KMS-11 (cell line): ENCODE measurements around the gene RHEX.

Source experiments
- H2AFZ ChIP-seq: fragments of 200-600 bp; sonication (generic); 2 replicates; pipeline ENCODE4 v1.6.1; 2016; ENCODE audit warnings: antibody characterized with exemption, mixed run types, low read depth
- H3K27ac ChIP-seq: fragments of 200-600 bp; sonication (generic); 2 replicates; pipeline ENCODE4 v1.6.1; 2016; ENCODE audit warnings: mild to moderate bottlenecking, mixed run types
- H3K27me3 ChIP-seq: fragments of 200-600 bp; sonication (generic); 2 replicates; pipeline ENCODE4 v1.6.1; 2017; ENCODE audit warnings: mild to moderate bottlenecking, low read depth, mixed run types, moderate library complexity; ENCODE audit not compliant: insufficient read depth
- H3K36me3 ChIP-seq: fragments of 200-600 bp; sonication (generic); 2 replicates; pipeline ENCODE4 v1.6.1; 2017; ENCODE audit warnings: mild to moderate bottlenecking, mixed run types; ENCODE audit not compliant: insufficient read depth
- H3K4me1 ChIP-seq: fragments of 200-600 bp; sonication (generic); 2 replicates; pipeline ENCODE4 v1.6.1; 2016; ENCODE audit warnings: mild to moderate bottlenecking, low read depth, mixed run types; ENCODE audit not compliant: poor library complexity, severe bottlenecking
- H3K4me2 ChIP-seq: fragments of 200-600 bp; sonication (generic); 2 replicates; pipeline ENCODE4 v1.7.0; 2016; ENCODE audit warnings: mild to moderate bottlenecking, mixed run types
- H3K4me3 ChIP-seq: fragments of 200-600 bp; sonication (generic); IDR thresholded peaks from 2 replicates; pipeline ENCODE4 v1.6.1; 2017; ENCODE audit warnings: low read depth, low read length, mixed read lengths; ENCODE audit not compliant: insufficient read depth
- H3K79me2 ChIP-seq: fragments of 200-600 bp; sonication (generic); 2 replicates; pipeline ENCODE4 v1.6.1; 2016; ENCODE audit warnings: low read depth, mixed run types; ENCODE audit not compliant: insufficient read depth
- H3K9ac ChIP-seq: fragments of 200-600 bp; sonication (generic); 2 replicates; pipeline ENCODE4 v1.6.1; 2016; ENCODE audit warnings: mild to moderate bottlenecking, mixed run types
- H4K20me1 ChIP-seq: fragments of 200-600 bp; sonication (generic); 2 replicates; pipeline ENCODE4 v1.6.1; 2016; ENCODE audit warnings: mild to moderate bottlenecking, mixed run types; ENCODE audit not compliant: insufficient read depth
- TF ChIP-seq, protein P1 (sequence below): fragments of 200-600 bp; sonication (generic); conservative IDR thresholded peaks from 2 replicates; pipeline ENCODE4 v1.6.1; 2017; ENCODE audit warnings: low read depth, mild to moderate bottlenecking, antibody characterized with exemption, low read length, moderate library complexity, mixed read lengths

Gene RHEX

GRCh38 chr1:206005778-206006180 is 47.2 kb upstream of the RHEX start:
- H3K4me1 ChIP-seq: peaks cover 11% of the 10 kb centered on the region
- TF ChIP-seq, protein P1, sequence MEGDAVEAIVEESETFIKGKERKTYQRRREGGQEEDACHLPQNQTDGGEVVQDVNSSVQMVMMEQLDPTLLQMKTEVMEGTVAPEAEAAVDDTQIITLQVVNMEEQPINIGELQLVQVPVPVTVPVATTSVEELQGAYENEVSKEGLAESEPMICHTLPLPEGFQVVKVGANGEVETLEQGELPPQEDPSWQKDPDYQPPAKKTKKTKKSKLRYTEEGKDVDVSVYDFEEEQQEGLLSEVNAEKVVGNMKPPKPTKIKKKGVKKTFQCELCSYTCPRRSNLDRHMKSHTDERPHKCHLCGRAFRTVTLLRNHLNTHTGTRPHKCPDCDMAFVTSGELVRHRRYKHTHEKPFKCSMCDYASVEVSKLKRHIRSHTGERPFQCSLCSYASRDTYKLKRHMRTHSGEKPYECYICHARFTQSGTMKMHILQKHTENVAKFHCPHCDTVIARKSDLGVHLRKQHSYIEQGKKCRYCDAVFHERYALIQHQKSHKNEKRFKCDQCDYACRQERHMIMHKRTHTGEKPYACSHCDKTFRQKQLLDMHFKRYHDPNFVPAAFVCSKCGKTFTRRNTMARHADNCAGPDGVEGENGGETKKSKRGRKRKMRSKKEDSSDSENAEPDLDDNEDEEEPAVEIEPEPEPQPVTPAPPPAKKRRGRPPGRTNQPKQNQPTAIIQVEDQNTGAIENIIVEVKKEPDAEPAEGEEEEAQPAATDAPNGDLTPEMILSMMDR: no peak
- H3K4me2 ChIP-seq: no peak overlapping the region
- H3K36me3 ChIP-seq: no peaks in the 10 kb centered on the region
- no peak overlapping the region for H3K27ac ChIP-seq
- H3K9ac ChIP-seq: no peak overlapping the region
- H2AFZ ChIP-seq: no peak overlapping the region
- no peaks in the 10 kb centered on the region for H4K20me1 ChIP-seq
- no peaks in the 10 kb centered on the region for H3K27me3 ChIP-seq
- no peak overlapping the region for H3K4me3 ChIP-seq
- no peaks in the 10 kb centered on the region for H3K79me2 ChIP-seq

GRCh38 chr1:206006946-206007345 is 46.0 kb upstream of the RHEX start:
- Histone ChIP-seq H3K9ac (no peak overlapping the region), H3K27ac (no peak overlapping the region), H3K79me2 (no peaks in the 10 kb centered on the region), H3K4me2 (no peak overlapping the region), H3K27me3 (no peaks in the 10 kb centered on the region), H3K4me1 (peaks cover 11% of the 10 kb centered on the region), H3K4me3 (no peak overlapping the region), H2AFZ (no peak overlapping the region), H3K36me3 (no peaks in the 10 kb centered on the region), H4K20me1 (no peaks in the 10 kb centered on the region)
- TF ChIP-seq, protein P1: no peak

- H3K9ac ChIP-seq: no peak overlapping the region
- H3K36me3 ChIP-seq: no peaks in the 10 kb centered on the region
Observed at GRCh38 chr1:206010060-206010459, 42.9 kb upstream of the RHEX start.

GRCh38 chr1:206011057-206011456 is 41.9 kb upstream of the RHEX start:
- H2AFZ ChIP-seq: no peak overlapping the region
- no peak overlapping the region for H3K4me2 ChIP-seq

More at GRCh38 chr1:206010060-206010459, 42.9 kb upstream of the RHEX start:
- no peaks in the 10 kb centered on the region for H3K79me2 ChIP-seq
- TF ChIP-seq, protein P1: no peak
- no peaks in the 10 kb centered on the region for H4K20me1 ChIP-seq
- no peaks in the 10 kb centered on the region for H3K4me1 ChIP-seq
- no peak overlapping the region for H3K4me2 ChIP-seq
- H2AFZ ChIP-seq: no peak overlapping the region
- H3K27ac ChIP-seq: no peak overlapping the region
- H3K4me3 ChIP-seq: no peak overlapping the region
- H3K27me3 ChIP-seq: no peaks in the 10 kb centered on the region

More at GRCh38 chr1:206011057-206011456, 41.9 kb upstream of the RHEX start:
- TF ChIP-seq, protein P1: no peak
- H3K4me1 ChIP-seq: no peaks in the 10 kb centered on the region
- no peak overlapping the region for H3K27ac ChIP-seq
- H4K20me1 ChIP-seq: no peaks in the 10 kb centered on the region
- H3K27me3 ChIP-seq: no peaks in the 10 kb centered on the region
- no peaks in the 10 kb centered on the region for H3K79me2 ChIP-seq
- H3K9ac ChIP-seq: no peak overlapping the region
- H3K36me3 ChIP-seq: no peaks in the 10 kb centered on the region
- H3K4me3 ChIP-seq: no peak overlapping the region
